Fibroblast of mammary gland (primary cell): ENCODE results near the gene INPP5A.

Experiments used
- DNase-seq: peaks from one replicate; pipeline ENCODE4 v3.0.0-alpha.2; 2010; ENCODE audit warnings: low read depth
- H3K4me3 ChIP-seq: 2 replicates; pipeline ENCODE4 v1.5.1; 2011; ENCODE audit warnings: low read depth, mild to moderate bottlenecking, low read length, moderate library complexity; ENCODE audit not compliant: control insufficient read depth
- TF ChIP-seq, protein P1 (sequence below): conservative IDR thresholded peaks from 2 replicates; pipeline ENCODE4 v1.5.1; 2011; ENCODE audit warnings: low read depth, low read length, inconsistent platforms; ENCODE audit not compliant: control insufficient read depth, insufficient read depth

The INPP5A gene

DNA sequence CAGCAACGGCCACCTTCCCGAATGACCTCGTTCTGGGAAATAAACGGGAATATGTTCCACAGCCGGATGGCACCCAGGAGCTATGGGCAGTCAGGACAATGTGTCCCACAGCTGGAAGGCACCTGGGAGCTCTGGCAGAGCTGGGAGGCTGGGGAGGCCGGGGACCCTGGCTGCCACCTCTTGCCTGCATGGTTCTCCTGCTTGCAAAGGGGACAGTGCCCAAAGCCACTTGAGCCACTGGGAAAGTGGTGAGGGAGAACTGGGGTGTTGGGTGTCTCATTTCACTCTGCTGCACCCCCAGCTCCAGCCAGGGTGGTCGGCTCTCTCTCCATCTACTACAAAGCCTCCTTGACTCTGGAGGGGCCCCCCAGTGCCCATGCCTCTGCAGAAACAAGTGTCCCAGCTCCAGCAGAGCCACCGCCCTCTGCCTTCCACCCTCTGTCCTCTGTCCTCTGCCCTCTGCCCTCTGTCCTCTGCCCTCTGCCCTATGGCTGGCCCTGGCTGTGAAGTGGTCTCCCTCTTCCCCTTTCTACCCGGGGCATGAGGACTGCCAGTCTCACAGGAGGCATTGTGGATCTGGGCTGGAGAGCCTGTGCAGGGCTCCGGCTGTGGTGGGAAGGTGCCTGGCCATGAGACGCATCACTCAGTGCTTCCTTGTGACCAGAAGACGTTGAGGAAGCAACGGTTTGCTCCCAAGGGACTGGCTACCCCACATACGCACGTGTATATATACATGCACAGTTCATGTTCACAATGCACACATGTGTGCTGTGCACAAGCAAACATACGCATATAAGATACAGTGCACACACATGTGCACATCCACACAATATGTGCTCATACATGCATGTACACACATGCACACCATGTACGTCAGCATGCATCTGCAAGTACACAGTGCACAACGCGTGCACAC, 21.5 kb upstream of the INPP5A start:
- no peak overlapping the region for H3K4me3 ChIP-seq
- TF ChIP-seq, protein P1, sequence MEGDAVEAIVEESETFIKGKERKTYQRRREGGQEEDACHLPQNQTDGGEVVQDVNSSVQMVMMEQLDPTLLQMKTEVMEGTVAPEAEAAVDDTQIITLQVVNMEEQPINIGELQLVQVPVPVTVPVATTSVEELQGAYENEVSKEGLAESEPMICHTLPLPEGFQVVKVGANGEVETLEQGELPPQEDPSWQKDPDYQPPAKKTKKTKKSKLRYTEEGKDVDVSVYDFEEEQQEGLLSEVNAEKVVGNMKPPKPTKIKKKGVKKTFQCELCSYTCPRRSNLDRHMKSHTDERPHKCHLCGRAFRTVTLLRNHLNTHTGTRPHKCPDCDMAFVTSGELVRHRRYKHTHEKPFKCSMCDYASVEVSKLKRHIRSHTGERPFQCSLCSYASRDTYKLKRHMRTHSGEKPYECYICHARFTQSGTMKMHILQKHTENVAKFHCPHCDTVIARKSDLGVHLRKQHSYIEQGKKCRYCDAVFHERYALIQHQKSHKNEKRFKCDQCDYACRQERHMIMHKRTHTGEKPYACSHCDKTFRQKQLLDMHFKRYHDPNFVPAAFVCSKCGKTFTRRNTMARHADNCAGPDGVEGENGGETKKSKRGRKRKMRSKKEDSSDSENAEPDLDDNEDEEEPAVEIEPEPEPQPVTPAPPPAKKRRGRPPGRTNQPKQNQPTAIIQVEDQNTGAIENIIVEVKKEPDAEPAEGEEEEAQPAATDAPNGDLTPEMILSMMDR, result no peak
- peak; percentile 23 for DNase-seq

DNA sequence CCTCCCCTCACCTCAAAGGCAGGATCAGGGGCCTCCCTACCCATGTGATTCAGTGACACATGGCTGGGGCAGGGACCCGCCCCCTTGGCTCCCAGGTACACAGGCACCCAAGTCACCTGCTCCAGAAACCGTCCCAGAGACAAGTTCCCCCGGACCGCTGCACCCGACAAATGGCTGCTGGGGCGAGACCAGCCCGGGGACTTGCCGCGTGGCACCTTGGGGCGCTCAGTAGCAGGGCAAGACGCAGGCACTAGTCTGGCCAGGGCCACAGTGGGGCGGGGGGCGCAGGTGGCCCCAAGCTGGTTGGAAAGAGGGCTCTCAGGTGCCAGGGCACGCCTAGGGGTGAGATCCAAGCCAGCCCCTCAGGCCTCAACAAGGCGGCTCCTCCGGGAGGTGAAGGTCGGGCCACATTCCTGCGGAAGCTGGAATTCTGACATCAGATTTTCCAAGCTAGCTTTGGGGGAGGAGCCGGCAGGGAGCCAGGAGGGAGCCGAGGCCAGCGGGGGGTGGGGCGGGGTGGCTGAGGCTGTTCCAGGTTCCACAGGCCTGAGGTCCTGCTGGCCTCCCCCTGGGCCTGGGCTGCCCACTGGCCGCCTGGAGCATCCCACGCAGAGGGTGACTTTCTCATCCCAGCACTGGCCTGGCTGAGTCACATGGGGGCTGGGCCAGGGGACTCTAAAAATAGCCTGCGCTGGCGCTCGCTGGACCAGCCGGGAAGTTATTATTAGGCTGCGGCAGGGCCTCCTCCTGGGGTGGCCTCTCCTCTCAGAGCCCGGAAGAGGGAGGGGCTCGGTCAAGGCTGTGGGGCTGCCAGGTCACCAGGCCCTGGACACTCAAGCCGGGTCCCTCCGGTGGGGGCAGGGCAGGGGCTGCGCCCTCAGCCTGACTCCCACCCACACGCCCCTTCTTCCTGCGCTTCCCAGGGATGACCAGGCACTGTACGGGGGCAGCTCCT, 20.5 kb upstream of the INPP5A start:
- H3K4me3 ChIP-seq, result no peak overlapping the region
- DNase-seq, result peak; percentile 97
- TF ChIP-seq, protein P1, result no peak

DNA sequence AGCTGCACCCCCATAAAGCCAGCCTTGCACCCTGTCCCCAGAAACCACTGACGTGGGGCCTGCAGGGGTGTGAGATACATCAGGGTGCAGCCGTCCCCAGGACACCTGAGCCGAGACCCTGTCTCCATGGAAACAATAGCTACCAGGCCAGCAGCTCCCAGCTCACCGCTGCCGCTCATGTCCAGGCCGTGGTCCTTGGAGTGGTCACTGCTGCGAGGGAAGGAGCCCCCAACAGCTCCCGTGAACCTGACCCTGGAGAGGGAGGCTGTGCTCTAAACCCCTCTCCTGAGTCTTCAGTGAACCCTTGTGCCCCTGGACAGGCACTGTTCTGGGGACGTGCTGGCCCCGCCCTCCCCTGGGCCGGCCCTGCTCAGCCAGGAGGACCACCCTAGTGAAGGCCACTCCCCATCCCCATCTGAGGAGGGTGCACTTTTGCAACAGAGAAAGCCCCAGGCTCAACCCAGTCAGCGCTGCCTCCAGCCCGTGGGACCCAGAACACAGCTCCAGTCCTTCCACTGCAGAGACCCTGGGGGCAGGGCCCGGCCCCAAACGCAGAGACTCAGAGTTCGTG, 19.6 kb upstream of the INPP5A start:
- DNase-seq, result no peak
- no peak overlapping the region for H3K4me3 ChIP-seq
- TF ChIP-seq, protein P1, result no peak

DNA sequence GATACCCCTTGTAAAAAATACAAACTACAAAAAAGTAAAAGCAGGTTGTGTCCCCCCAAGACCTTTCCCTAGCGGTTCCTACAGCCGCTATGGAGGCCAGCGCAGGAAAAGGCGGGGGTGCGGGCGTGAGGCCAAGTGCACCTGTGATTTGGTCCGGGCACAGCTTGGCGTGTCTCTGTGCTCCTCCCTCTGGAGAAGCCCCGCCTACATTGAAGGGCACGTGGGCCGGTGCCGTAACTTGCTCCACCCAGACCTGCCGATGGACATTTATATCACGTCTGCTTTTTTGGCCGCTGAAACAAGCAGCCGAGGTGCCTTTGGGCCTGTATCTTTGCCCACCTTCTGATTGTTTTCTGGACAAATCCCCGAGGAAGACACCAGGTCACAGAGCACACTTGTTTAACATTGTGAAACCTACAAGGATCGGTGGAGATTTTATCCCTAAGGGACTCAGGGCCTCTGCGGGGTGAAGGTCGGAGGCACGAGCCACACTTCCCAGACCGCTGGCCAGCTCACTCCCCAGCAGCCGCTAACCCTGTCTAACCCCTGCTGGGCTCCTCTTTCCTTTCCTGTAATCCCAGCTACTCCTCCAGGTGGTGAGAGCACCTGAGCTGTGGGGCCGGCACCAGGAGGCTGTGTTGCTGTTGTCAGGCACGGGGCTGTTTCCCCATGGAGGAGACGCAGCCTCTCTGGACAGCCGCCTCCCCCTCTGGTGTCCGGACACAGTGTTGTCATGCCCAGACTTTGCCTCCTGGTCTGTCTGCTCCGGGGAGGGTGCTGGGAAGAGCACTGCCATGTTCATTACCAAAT, 18.8 kb upstream of the INPP5A start:
- TF ChIP-seq, protein P1, result no peak
- no peak overlapping the region for H3K4me3 ChIP-seq
- DNase-seq, result no peak

DNA sequence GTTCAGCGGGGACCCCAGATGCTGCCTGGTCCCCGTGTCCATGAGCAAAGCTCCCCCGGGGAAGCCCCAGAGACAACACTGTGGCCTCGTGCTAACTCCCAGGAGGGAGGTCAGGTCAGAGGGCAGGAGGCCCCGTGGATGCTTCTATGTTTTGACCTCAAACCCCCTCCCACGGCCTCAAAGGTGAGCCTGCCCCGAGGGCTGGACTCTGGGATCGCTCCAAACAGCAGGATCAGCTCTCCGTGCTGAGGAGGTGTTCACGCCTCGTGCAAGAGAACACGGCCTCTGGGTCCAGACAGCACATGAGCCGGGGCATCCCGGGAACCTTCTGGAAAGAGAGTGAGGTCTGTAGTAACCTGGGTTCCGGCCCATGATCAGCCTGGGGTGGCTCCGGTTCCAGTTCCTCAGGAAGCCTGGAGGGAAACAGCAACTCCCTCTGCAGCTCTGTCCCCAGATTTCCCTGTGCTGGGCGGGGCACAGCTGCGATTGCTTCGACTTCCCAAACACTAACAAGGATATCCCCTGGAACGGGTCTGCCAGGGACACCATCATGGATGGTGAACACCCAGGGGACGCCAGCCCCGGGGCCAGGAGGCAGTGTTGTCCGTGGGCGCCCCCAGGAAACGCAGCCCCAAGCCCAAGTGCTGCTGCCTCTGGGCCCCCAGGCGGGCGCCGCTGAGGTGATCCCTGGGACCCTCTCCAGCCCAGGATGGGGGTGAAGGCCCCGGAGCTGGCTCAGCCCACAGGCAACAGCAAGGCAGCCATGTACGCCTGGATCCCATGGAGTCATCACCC, 18.0 kb upstream of the INPP5A start:
- H3K4me3 ChIP-seq, result no peak overlapping the region
- DNase-seq, result no peak
- TF ChIP-seq, protein P1, result no peak
